ENCODE results near the gene PRKN.
A peak's percentile ranks its signal among the peaks of the same experiment; 100 is the strongest.
"Not testable (repeated sequence)": the region's sequence is repeated elsewhere in the genome, so short reads cannot be mapped to it uniquely, and the experiment has no call there.

The PRKN gene

GRCh38 chr6:162710419-162710818, 17.1 kb downstream of the PRKN start:
- DNase-seq = no peak

- DNase-seq = no peak
Observed at GRCh38 chr6:162709431-162709830, 18.1 kb downstream of the PRKN start.

GRCh38 chr6:162708971-162709370, 18.6 kb downstream of the PRKN start:
- DNase-seq = peak; percentile 34

GRCh38 chr6:162706232-162706631, 21.3 kb downstream of the PRKN start:
- no peak for DNase-seq

- no peak for DNase-seq
Observed at GRCh38 chr6:162705736-162706135, 21.8 kb downstream of the PRKN start.

- DNase-seq = no peak
Observed at GRCh38 chr6:162704001-162704400, 23.6 kb downstream of the PRKN start.

- DNase-seq = no peak
Observed at GRCh38 chr6:162702446-162702845, 25.1 kb downstream of the PRKN start.

GRCh38 chr6:162701551-162701950, 26.0 kb downstream of the PRKN start:
- no peak for DNase-seq

GRCh38 chr6:162700966-162701365, 26.6 kb downstream of the PRKN start:
- no peak for DNase-seq

- DNase-seq = no peak
Observed at GRCh38 chr6:162699961-162700360, 27.6 kb downstream of the PRKN start.

GRCh38 chr6:162698440-162698839, 29.1 kb downstream of the PRKN start:
- DNase-seq = no peak

GRCh38 chr6:162697872-162698403, 29.6 kb downstream of the PRKN start:
- no peak for DNase-seq

- no peak for DNase-seq
Observed at GRCh38 chr6:162690158-162690557, 37.4 kb downstream of the PRKN start.

GRCh38 chr6:162688751-162689345, 38.7 kb downstream of the PRKN start:
- no peak for DNase-seq

GRCh38 chr6:162685586-162685985, 42.0 kb downstream of the PRKN start:
- DNase-seq = no peak

GRCh38 chr6:162684961-162685360, 42.6 kb downstream of the PRKN start:
- no peak for DNase-seq

- no peak for DNase-seq
Observed at GRCh38 chr6:162684052-162684451, 43.5 kb downstream of the PRKN start.

GRCh38 chr6:162683135-162683534, 44.4 kb downstream of the PRKN start:
- DNase-seq = no peak

GRCh38 chr6:162681447-162681846, 46.1 kb downstream of the PRKN start:
- no peak for DNase-seq

- DNase-seq = no peak
Observed at GRCh38 chr6:162680871-162681270, 46.7 kb downstream of the PRKN start.

- DNase-seq = no peak
Observed at GRCh38 chr6:162680367-162680766, 47.2 kb downstream of the PRKN start.

- no peak for DNase-seq
Observed at GRCh38 chr6:162679681-162680080, 47.9 kb downstream of the PRKN start.

- not testable (repeated sequence) for DNase-seq
Observed at GRCh38 chr6:162678896-162679295, 48.7 kb downstream of the PRKN start.

GRCh38 chr6:162675503-162675902, 52.1 kb downstream of the PRKN start:
- DNase-seq = no peak

- no peak for DNase-seq
Observed at GRCh38 chr6:162674452-162674851, 53.1 kb downstream of the PRKN start.

All from NCI-H774 (cell line).